ENCODE measurements around the gene NPFF. TPM values are rescaled to one million over a fixed set of nuclear protein-coding genes. Genes with fewer than 3 reads are reported as not detected.

The NPFF gene
- total RNA-seq, 3 donors from 2014 or later (not counting 1 experiment from before 2014, with no cell fraction given), result not detected

DNA sequence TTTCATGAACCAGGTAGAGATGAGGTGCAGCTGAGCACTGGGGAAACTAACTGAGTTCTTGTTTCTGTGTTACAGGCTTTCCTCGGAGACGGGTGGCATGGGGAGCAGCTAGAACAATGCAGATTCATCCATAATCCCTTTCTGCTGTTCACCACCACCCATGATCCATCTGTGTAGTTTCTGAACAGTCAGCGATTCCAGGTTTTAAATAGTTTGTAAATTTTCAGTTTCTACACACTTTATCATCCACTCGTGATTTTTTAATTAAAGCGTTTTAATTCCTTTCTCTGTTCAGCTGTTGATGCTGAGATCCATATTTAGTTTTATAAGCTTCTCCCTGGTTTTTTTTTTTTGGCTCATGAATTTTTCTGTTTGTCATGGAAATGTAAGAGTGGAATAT is 28.0 kb downstream of the NPFF start:
- Mint-ChIP-seq H3K27me3 (ENCODE audit: low read depth in 2 of 2) (no peaks in the 10 kb centered on the region), H3K27ac (peak overlapping the region; percentile 16 to 31), H3K9me3 (no peaks in the 10 kb centered on the region), H3K4me3 (no peak overlapping the region), H3K36me3 (peaks cover 10% of the 10 kb centered on the region), H3K4me1 (peaks cover 31 to 37% of the 10 kb centered on the region in 2 donors)
- Histone ChIP-seq H3K27me3 (ENCODE audit: control insufficient read depth, insufficient read depth, low read length) (no peaks in the 10 kb centered on the region), H3K36me3 (ENCODE audit: control insufficient read depth, insufficient read depth, low read length) (peaks cover 85% of the 10 kb centered on the region), H3K9me3 (ENCODE audit: control insufficient read depth, insufficient read depth, low read length) (no peaks in the 10 kb centered on the region), H3K27ac (ENCODE audit: low read length) (no peak overlapping the region), H3K4me3 (ENCODE audit: low read length) (no peak overlapping the region), H3K4me1 (ENCODE audit: control insufficient read depth, insufficient read depth, low read length) (no peaks in the 10 kb centered on the region)
- DNase-seq (no peak), ATAC-seq (no peak)
- intact Hi-C loops (cut with micrococcal nuclease), result no loop called here
- WGBS (ENCODE audit: insufficient coverage), result 100% methylated on average over 3 of the region's 5 CpGs
- TF ChIP-seq, protein P1, sequence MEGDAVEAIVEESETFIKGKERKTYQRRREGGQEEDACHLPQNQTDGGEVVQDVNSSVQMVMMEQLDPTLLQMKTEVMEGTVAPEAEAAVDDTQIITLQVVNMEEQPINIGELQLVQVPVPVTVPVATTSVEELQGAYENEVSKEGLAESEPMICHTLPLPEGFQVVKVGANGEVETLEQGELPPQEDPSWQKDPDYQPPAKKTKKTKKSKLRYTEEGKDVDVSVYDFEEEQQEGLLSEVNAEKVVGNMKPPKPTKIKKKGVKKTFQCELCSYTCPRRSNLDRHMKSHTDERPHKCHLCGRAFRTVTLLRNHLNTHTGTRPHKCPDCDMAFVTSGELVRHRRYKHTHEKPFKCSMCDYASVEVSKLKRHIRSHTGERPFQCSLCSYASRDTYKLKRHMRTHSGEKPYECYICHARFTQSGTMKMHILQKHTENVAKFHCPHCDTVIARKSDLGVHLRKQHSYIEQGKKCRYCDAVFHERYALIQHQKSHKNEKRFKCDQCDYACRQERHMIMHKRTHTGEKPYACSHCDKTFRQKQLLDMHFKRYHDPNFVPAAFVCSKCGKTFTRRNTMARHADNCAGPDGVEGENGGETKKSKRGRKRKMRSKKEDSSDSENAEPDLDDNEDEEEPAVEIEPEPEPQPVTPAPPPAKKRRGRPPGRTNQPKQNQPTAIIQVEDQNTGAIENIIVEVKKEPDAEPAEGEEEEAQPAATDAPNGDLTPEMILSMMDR (IDR thresholded peaks at IDR 0.05), result no peak

DNA sequence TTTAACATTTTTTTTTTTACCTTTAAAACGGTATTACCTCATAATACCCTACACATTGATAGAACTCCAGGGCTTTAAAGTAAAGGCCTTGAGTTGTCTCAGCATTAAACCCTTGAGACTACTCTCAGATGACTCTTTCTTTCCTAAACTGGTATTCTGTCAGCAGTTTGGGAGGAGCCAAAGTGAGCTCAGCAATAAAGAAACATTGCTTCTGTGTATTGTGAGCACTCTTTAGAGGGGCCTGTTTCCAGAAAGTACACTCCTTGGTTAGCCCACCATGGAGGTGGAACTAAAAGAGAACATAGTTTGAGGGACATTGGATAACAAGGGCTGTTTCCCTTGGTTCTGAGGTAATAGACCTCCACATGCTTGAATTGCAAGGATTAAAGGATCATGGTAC is 28.4 kb downstream of the NPFF start:
- Mint-ChIP-seq H3K27me3 (ENCODE audit: low read depth in 2 of 2) (no peaks in the 10 kb centered on the region), H3K4me3 (no peak overlapping the region), H3K4me1 (peaks cover 34 to 42% of the 10 kb centered on the region in 2 donors), H3K9me3 (no peaks in the 10 kb centered on the region), H3K36me3 (peaks cover 10% of the 10 kb centered on the region), H3K27ac (peak overlapping the region; percentile 16 to 31)
- Histone ChIP-seq H3K36me3 (ENCODE audit: control insufficient read depth, insufficient read depth, low read length) (peaks cover 85% of the 10 kb centered on the region), H3K4me1 (ENCODE audit: control insufficient read depth, insufficient read depth, low read length) (no peaks in the 10 kb centered on the region), H3K27ac (ENCODE audit: low read length) (no peak overlapping the region), H3K27me3 (ENCODE audit: control insufficient read depth, insufficient read depth, low read length) (no peaks in the 10 kb centered on the region), H3K4me3 (ENCODE audit: low read length) (no peak overlapping the region), H3K9me3 (ENCODE audit: control insufficient read depth, insufficient read depth, low read length) (no peaks in the 10 kb centered on the region)
- TF ChIP-seq, protein P1 (IDR thresholded peaks at IDR 0.05), result no peak
- ATAC-seq (no peak), DNase-seq (no peak)
- intact Hi-C loops (cut with micrococcal nuclease), result no loop called here
- 83% methylated on average over 1 of the region's 1 CpG for WGBS (ENCODE audit: insufficient coverage)

DNA sequence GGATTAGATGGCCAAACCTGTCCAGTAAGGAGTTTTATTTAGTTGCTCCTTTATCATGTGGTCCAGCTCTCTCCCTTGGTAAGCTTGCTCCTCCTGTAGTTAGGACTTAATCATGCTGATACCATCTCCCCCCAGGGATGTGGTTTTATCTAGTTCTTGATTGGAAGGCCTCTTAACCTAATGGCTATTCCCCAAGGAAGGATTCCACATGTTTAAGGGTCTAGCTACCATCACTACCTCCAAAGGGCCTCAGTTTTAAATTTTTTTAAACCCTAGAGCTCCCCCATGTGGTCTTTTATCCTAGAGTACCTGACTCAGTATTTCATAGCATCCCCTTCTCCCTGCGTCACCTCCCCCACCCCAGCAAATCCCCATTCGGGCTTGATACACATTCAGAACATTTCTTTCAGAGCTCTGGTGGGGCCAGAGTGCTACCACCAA is 30.5 kb downstream of the NPFF start:
- Mint-ChIP-seq H3K36me3 (peaks cover 17% of the 10 kb centered on the region), H3K4me1 (peaks cover 40 to 45% of the 10 kb centered on the region in 2 donors), H3K27me3 (ENCODE audit: low read depth in 2 of 2) (no peaks in the 10 kb centered on the region), H3K9me3 (no peaks in the 10 kb centered on the region), H3K27ac (peak overlapping the region; percentile 48 to 79), H3K4me3 (no peak overlapping the region)
- no peaks in the 10 kb centered on the region for H3K27me3 ChIP-seq (ENCODE audit: control insufficient read depth, insufficient read depth, low read length)
- DNase-seq (peak in 1 of 2 donors; percentile 39), ATAC-seq (peak in 2 of 3 donors; percentile 33 to 39)
- H3K4me1 ChIP-seq (ENCODE audit: control insufficient read depth, insufficient read depth, low read length), result no peaks in the 10 kb centered on the region
- intact Hi-C loops (cut with micrococcal nuclease), result no loop called here
- WGBS (ENCODE audit: insufficient coverage), result 81% methylated on average over 2 of the region's 2 CpGs
- H3K27ac ChIP-seq (ENCODE audit: low read length), result no peak overlapping the region
- peaks cover 85% of the 10 kb centered on the region for H3K36me3 ChIP-seq (ENCODE audit: control insufficient read depth, insufficient read depth, low read length)
- TF ChIP-seq, protein P1 (IDR thresholded peaks at IDR 0.05), result peak; percentile 17
- no peak overlapping the region for H3K4me3 ChIP-seq (ENCODE audit: low read length)
- no peaks in the 10 kb centered on the region for H3K9me3 ChIP-seq (ENCODE audit: control insufficient read depth, insufficient read depth, low read length)

DNA sequence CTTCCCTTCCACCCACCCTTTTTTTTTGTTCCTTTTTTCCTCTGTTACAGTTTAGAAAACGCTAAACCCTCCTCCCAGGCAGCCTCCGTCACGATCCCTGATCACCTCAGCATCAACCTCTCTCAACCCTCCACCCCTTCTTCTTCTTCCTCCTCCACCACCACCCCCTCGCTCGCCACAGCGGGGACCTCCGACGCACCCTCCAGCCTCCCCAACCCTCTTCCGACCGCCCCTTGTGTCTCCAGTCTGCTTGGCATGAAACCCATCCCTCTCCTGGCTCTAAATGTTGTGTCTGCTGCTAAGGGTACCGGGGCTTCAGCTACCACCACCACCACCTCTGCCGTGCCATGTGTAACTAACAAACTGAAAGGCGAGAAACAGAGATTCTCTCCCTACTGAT is 32.5 kb downstream of the NPFF start:
- Histone ChIP-seq H3K27me3 (ENCODE audit: control insufficient read depth, insufficient read depth, low read length) (no peaks in the 10 kb centered on the region), H3K9me3 (ENCODE audit: control insufficient read depth, insufficient read depth, low read length) (no peaks in the 10 kb centered on the region), H3K36me3 (ENCODE audit: control insufficient read depth, insufficient read depth, low read length) (peaks cover 88% of the 10 kb centered on the region), H3K4me3 (ENCODE audit: low read length) (no peak overlapping the region), H3K4me1 (ENCODE audit: control insufficient read depth, insufficient read depth, low read length) (no peaks in the 10 kb centered on the region), H3K27ac (ENCODE audit: low read length) (no peak overlapping the region)
- Mint-ChIP-seq H3K27me3 (ENCODE audit: low read depth in 2 of 2) (no peaks in the 10 kb centered on the region), H3K9me3 (no peaks in the 10 kb centered on the region), H3K4me1 (peaks cover 44 to 46% of the 10 kb centered on the region in 2 donors), H3K4me3 (no peak overlapping the region), H3K36me3 (peaks cover 19% of the 10 kb centered on the region), H3K27ac (peak overlapping the region; percentile 43 to 67)
- TF ChIP-seq, protein P1 (IDR thresholded peaks at IDR 0.05), result no peak
- no peak for ATAC-seq
- DNase-seq, result peak in 1 of 2 donors; percentile 28
- WGBS (ENCODE audit: insufficient coverage), result 79% methylated on average over 12 of the region's 13 CpGs
- intact Hi-C loops (cut with micrococcal nuclease), result no loop called here

Data from natural killer cell (primary cell).